ENCODE data around the gene ST3GAL5. TPM values are rescaled to one million over a fixed set of nuclear protein-coding genes. Genes with fewer than 3 reads are reported as not detected.
A peak's percentile ranks its signal among the peaks of the same experiment; 100 is the strongest.

Gene ST3GAL5
- total and polyA plus RNA-seq, 8 donors = 58.4 to 108 (median 93.9) TPM

GRCh38 chr2:85787282-85787980 lies 101.4 kb downstream of the ST3GAL5 start:
- intact Hi-C loops (cut with DNase I) = no loop called here
- ATAC-seq (no peak), DNase-seq (peak in 1 of 4 donors; percentile 27)
- no peak overlapping the region for H3K4me3 ChIP-seq
- no peak overlapping the region for H3K27ac ChIP-seq
- no peak for TF ChIP-seq CTCF (IDR thresholded peaks at IDR 0.05)
- peaks cover 12 to 32% of the 10 kb centered on the region in 2 donors for H3K4me1 ChIP-seq
- peaks cover 0 to 19% of the 10 kb centered on the region in 2 donors for H3K36me3 ChIP-seq
- H3K9me3 ChIP-seq = no peaks in the 10 kb centered on the region
- no peaks in the 10 kb centered on the region for H3K27me3 ChIP-seq

Other genes starting within 250 kb of the ST3GAL5 start
- gene SFTPB, start 220.8 kb downstream of the ST3GAL5 start, total RNA-seq = over 10,000 TPM; 11,570 to 18,328 TPM
- gene SFTPB, start 220.8 kb downstream of the ST3GAL5 start, polyA plus RNA-seq (ENCODE audit: insufficient read length in 6 of 6) = 100 to 1,000 TPM; 183 to 652 (median 403) TPM
- gene GNLY, start 194.6 kb downstream of the ST3GAL5 start, total RNA-seq = 10 to 100 TPM in 1 of 2 donors, 1 to 10 TPM in 1; 9.2 to 10.5 TPM
- gene GNLY, start 194.6 kb downstream of the ST3GAL5 start, polyA plus RNA-seq (ENCODE audit: insufficient read length in 6 of 6) = 1 to 10 TPM in 5 of 6 donors, under 1 TPM in 1; 0.90 to 7.4 (median 2.0) TPM
- 10 to 100 TPM; 24.7 to 27.1 TPM for gene ATOH8, start 135.0 kb downstream of the ST3GAL5 start, total RNA-seq
- 10 to 100 TPM; 30.5 to 36.5 (median 34.9) TPM for gene ATOH8, start 135.0 kb downstream of the ST3GAL5 start, polyA plus RNA-seq (ENCODE audit: insufficient read length in 6 of 6)
- 10 to 100 TPM; 26.8 to 34.7 TPM for gene POLR1A, start 216.9 kb upstream of the ST3GAL5 start, total RNA-seq
- gene POLR1A, start 216.9 kb upstream of the ST3GAL5 start, polyA plus RNA-seq (ENCODE audit: insufficient read length in 6 of 6) = 10 to 100 TPM; 18.6 to 23.9 (median 21.7) TPM
- gene PTCD3, start 217.2 kb upstream of the ST3GAL5 start, total RNA-seq = 10 to 100 TPM; 76.8 to 80.5 TPM
- gene PTCD3, start 217.2 kb upstream of the ST3GAL5 start, polyA plus RNA-seq (ENCODE audit: insufficient read length in 6 of 6) = 100 to 1,000 TPM; 121 to 175 (median 141) TPM